ENCODE results near the gene RXRA. TPM values are rescaled to one million over a fixed set of nuclear protein-coding genes. Genes with fewer than 3 reads are reported as not detected.

RXRA gene
- total and polyA plus RNA-seq, 5 donors from 2014 or later: 0.29 to 13.6 (median 1.4) TPM

DNA sequence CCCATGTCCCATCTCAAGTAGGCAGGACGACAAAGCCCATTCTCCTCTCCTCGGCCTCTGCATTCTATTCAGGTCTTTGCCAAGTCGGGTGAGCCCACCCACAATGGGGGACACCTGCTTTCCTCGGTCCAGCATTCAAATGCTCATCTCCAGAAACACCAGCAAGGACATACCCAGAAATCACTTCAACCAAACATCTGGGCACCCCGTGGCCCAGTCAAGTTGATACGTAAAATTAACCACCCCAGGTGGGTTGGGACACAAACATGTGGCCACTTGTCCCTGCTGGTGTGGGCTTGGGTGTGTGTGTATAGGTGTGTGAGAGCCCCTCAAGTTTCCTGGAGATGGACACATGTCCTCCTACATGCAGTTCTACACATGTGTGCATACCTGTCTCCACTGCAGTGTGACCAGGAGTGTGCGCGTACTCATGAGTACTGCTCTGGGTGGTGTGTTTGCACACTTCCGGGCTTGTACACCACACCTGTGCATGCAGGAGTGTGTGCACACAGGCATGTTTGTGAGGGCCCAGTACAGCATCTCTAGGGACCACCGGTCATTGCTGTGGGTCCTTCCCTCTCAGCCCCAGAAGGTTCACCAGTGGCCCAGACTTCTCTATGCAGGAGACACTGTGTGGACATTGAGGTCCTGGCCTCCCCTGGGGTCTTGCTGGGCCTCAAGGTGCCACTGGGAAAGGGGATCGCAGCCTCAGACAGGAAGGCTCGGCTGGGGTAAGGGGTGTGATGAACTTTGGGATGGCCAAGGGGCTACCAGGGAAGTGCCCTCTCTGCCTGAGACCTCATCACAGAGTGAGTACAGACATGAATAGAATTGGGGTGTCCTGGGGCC, 35.4 kb upstream of the RXRA start:
- H3K27ac Mint-ChIP-seq: no peak overlapping the region
- no peaks in the 10 kb centered on the region for H3K27me3 ChIP-seq (ENCODE audit: control insufficient read depth, insufficient read depth, low read length)
- no peaks in the 10 kb centered on the region for H3K36me3 Mint-ChIP-seq
- no peaks in the 10 kb centered on the region for H3K9me3 ChIP-seq (ENCODE audit: control insufficient read depth in 2 of 2, low read length in 2 of 2)
- H3K9me3 Mint-ChIP-seq: peaks cover 0 to 2% (median 0%) of the 10 kb centered on the region in 7 donors
- no peak for ATAC-seq (ENCODE audit: low read depth in 2 of 2)
- H3K4me1 Mint-ChIP-seq: peaks cover 0 to 5% (median 0%) of the 10 kb centered on the region in 4 donors
- H3K4me1 ChIP-seq (ENCODE audit: control insufficient read depth, insufficient read depth, low read length, poor library complexity, severe bottlenecking): no peaks in the 10 kb centered on the region
- H3K27ac ChIP-seq (ENCODE audit: insufficient read depth, low read length, poor library complexity, severe bottlenecking): no peak overlapping the region
- no peak for DNase-seq
- no peak overlapping the region for H3K4me3 ChIP-seq (ENCODE audit: low read depth, low read length)
- H3K4me3 Mint-ChIP-seq: no peak overlapping the region
- H3K27me3 Mint-ChIP-seq: peaks cover 2% of the 10 kb centered on the region
- H3K36me3 ChIP-seq (ENCODE audit: control insufficient read depth, insufficient read depth, low read length): no peaks in the 10 kb centered on the region

DNA sequence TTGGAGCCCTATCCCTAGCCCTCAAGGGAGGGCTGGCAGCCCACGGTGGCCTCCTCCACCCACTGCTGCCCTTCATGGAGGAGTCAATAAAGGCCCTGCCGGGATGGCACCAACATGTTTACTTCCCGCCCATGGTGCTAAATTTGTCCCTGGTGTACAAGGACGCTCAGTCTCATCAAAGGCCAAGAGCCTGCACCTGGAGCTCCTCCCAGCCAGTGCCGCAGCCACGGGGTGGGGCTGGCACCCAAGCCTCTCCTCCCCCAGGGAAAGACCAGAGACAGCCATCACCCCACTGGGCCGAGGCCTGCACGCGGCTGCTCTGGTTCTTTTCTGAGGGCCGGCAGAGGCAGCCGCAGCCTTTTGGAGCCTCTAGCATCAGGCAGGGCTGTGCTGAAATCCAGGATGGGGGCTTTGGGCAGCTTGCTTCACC, 34.8 kb upstream of the RXRA start:
- Mint-ChIP-seq H3K27ac (no peak overlapping the region), H3K4me1 (peaks cover 0 to 5% (median 0%) of the 10 kb centered on the region in 4 donors), H3K27me3 (peaks cover 6% of the 10 kb centered on the region), H3K9me3 (peaks cover 0 to 5% (median 0%) of the 10 kb centered on the region in 7 donors), H3K4me3 (no peak overlapping the region), H3K36me3 (no peaks in the 10 kb centered on the region)
- no peaks in the 10 kb centered on the region for H3K9me3 ChIP-seq (ENCODE audit: control insufficient read depth in 2 of 2, low read length in 2 of 2)
- no peaks in the 10 kb centered on the region for H3K4me1 ChIP-seq (ENCODE audit: control insufficient read depth, insufficient read depth, low read length, poor library complexity, severe bottlenecking)
- no peak overlapping the region for H3K27ac ChIP-seq (ENCODE audit: insufficient read depth, low read length, poor library complexity, severe bottlenecking)
- no peak for DNase-seq
- H3K4me3 ChIP-seq (ENCODE audit: low read depth, low read length): no peak overlapping the region
- H3K27me3 ChIP-seq (ENCODE audit: control insufficient read depth, insufficient read depth, low read length): no peaks in the 10 kb centered on the region
- no peak for ATAC-seq (ENCODE audit: low read depth in 2 of 2)
- H3K36me3 ChIP-seq (ENCODE audit: control insufficient read depth, insufficient read depth, low read length): no peaks in the 10 kb centered on the region

DNA sequence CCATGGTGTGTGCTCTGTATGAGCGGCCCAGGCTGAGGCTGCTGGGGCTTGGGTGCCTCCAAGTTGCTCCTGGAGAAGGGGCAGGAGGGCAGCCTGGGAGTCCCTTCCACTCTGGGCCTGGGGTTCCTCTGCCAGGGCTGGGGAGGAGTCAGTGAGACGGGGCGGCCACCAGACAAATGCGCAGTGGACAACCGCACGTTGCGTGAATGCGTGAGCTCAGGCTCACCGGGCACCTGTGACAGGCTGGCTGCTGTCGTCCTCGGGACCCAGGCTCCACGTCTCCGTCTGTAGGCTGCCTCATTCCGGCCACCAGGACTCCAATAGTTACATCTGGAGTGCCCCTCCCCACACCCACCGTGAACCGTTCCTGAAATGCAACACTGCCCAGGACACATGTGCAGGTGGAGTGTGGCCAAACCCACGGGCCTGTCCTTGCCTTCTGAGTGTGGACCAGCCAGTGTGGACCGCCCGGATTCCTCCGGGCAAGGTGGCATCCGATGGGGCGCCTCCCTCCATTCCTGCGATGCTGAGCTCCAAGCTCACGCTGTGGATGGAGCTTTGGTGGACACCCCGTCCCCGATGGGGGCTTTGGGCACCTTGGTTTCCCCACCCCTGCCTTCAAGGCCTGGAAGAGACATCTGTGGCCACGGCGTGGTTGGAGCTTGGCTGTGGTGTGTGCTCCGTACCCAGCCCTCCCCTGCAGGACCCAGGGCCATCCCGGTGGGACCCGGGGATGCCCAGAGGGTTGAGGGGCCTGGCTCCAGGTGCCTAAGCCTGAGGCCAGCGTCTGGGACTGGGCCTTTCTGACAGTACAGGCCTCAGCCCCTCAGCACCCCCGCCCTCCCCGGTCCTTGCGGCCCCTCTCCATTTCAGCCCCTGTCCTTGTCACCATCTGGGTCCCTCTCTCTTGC, 34.0 kb upstream of the RXRA start:
- Mint-ChIP-seq H3K27ac (no peak overlapping the region), H3K27me3 (peaks cover 6% of the 10 kb centered on the region), H3K9me3 (peaks cover 0 to 5% (median 0%) of the 10 kb centered on the region in 7 donors), H3K4me3 (no peak overlapping the region), H3K36me3 (no peaks in the 10 kb centered on the region), H3K4me1 (peaks cover 0 to 5% (median 0%) of the 10 kb centered on the region in 4 donors)
- Histone ChIP-seq H3K4me3 (ENCODE audit: low read depth, low read length) (no peak overlapping the region), H3K27ac (ENCODE audit: insufficient read depth, low read length, poor library complexity, severe bottlenecking) (no peak overlapping the region), H3K4me1 (ENCODE audit: control insufficient read depth, insufficient read depth, low read length, poor library complexity, severe bottlenecking) (no peaks in the 10 kb centered on the region), H3K9me3 (ENCODE audit: control insufficient read depth in 2 of 2, low read length in 2 of 2) (no peaks in the 10 kb centered on the region), H3K36me3 (ENCODE audit: control insufficient read depth, insufficient read depth, low read length) (no peaks in the 10 kb centered on the region), H3K27me3 (ENCODE audit: control insufficient read depth, insufficient read depth, low read length) (no peaks in the 10 kb centered on the region)
- no peak for DNase-seq
- no peak for ATAC-seq (ENCODE audit: low read depth in 2 of 2)

DNA sequence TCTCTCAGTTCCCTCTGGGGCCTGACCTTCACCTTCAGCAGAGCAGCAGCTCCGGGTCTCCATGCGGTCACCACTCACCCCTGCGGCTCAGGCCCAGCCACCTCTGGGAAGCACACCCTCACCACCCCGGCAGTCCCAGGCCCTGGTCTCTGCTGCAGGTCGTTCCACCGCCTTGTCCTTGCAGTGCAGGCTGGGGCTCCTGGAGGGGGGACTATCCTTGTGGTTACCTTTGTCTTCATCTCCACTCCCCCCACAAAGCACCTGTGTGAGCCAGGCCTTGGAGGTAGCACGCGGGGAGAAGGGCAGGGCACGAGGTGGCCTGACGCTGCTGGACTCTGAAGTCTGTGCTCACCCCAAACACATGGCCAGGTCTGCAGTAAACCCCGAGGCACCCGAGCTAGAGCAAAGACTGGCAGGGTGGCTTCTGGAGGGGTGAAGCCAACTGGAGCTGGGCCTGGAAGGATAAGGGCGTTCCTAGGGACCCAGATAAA, 33.2 kb upstream of the RXRA start:
- H3K4me1 Mint-ChIP-seq: peaks cover 0 to 5% (median 0%) of the 10 kb centered on the region in 4 donors
- peak overlapping the region in 1 of 4 donors; percentile 32 for H3K4me3 Mint-ChIP-seq
- Histone ChIP-seq H3K9me3 (ENCODE audit: control insufficient read depth in 2 of 2, low read length in 2 of 2) (no peaks in the 10 kb centered on the region), H3K4me1 (ENCODE audit: control insufficient read depth, insufficient read depth, low read length, poor library complexity, severe bottlenecking) (no peaks in the 10 kb centered on the region), H3K27ac (ENCODE audit: insufficient read depth, low read length, poor library complexity, severe bottlenecking) (no peak overlapping the region), H3K27me3 (ENCODE audit: control insufficient read depth, insufficient read depth, low read length) (no peaks in the 10 kb centered on the region), H3K4me3 (ENCODE audit: low read depth, low read length) (no peak overlapping the region), H3K36me3 (ENCODE audit: control insufficient read depth, insufficient read depth, low read length) (no peaks in the 10 kb centered on the region)
- no peak for DNase-seq
- H3K9me3 Mint-ChIP-seq: peaks cover 0 to 5% (median 0%) of the 10 kb centered on the region in 7 donors
- H3K36me3 Mint-ChIP-seq: no peaks in the 10 kb centered on the region
- no peak overlapping the region for H3K27ac Mint-ChIP-seq
- H3K27me3 Mint-ChIP-seq: peaks cover 6% of the 10 kb centered on the region
- ATAC-seq (ENCODE audit: low read depth in 2 of 2): no peak

DNA sequence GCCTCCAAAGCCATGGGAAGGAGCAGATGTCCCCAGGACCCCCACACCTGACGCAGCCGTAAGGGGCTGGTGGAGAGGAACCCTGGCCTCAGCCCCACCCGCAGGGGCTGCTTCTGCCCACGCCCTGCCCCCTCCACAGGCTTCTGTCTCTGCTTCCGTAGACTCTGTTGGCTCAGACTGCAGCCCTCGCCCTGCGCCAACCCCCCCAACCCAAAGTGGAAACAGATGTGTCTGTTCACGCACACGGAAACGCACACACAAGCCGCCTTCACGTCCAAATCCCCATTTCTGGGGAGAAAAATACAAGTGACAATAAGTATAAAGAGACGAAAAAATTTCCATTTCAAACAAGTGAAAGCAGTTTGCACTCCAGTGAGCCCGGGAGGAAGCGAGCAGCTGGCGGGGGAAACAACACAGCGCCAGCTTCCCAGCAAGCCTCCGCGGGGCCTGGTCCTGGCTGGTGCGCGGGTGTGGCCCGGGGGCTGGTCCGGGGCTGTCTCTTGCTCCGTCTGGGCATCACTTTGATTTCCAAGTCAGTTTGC, 32.6 kb upstream of the RXRA start:
- ATAC-seq (ENCODE audit: low read depth in 2 of 2) (no peak), DNase-seq (no peak)
- peaks cover 0 to 5% (median 0%) of the 10 kb centered on the region in 4 donors for H3K4me1 Mint-ChIP-seq
- H3K4me3 Mint-ChIP-seq: peak overlapping the region in 2 of 4 donors; percentile 8 to 66
- no peaks in the 10 kb centered on the region for H3K9me3 ChIP-seq (ENCODE audit: control insufficient read depth in 2 of 2, low read length in 2 of 2)
- H3K36me3 Mint-ChIP-seq: no peaks in the 10 kb centered on the region
- peaks cover 6% of the 10 kb centered on the region for H3K27me3 Mint-ChIP-seq
- H3K4me1 ChIP-seq (ENCODE audit: control insufficient read depth, insufficient read depth, low read length, poor library complexity, severe bottlenecking): no peaks in the 10 kb centered on the region
- no peaks in the 10 kb centered on the region for H3K36me3 ChIP-seq (ENCODE audit: control insufficient read depth, insufficient read depth, low read length)
- no peak overlapping the region for H3K27ac ChIP-seq (ENCODE audit: insufficient read depth, low read length, poor library complexity, severe bottlenecking)
- H3K9me3 Mint-ChIP-seq: peaks cover 0 to 5% (median 0%) of the 10 kb centered on the region in 7 donors
- H3K27ac Mint-ChIP-seq: no peak overlapping the region
- no peak overlapping the region for H3K4me3 ChIP-seq (ENCODE audit: low read depth, low read length)
- no peaks in the 10 kb centered on the region for H3K27me3 ChIP-seq (ENCODE audit: control insufficient read depth, insufficient read depth, low read length)

DNA sequence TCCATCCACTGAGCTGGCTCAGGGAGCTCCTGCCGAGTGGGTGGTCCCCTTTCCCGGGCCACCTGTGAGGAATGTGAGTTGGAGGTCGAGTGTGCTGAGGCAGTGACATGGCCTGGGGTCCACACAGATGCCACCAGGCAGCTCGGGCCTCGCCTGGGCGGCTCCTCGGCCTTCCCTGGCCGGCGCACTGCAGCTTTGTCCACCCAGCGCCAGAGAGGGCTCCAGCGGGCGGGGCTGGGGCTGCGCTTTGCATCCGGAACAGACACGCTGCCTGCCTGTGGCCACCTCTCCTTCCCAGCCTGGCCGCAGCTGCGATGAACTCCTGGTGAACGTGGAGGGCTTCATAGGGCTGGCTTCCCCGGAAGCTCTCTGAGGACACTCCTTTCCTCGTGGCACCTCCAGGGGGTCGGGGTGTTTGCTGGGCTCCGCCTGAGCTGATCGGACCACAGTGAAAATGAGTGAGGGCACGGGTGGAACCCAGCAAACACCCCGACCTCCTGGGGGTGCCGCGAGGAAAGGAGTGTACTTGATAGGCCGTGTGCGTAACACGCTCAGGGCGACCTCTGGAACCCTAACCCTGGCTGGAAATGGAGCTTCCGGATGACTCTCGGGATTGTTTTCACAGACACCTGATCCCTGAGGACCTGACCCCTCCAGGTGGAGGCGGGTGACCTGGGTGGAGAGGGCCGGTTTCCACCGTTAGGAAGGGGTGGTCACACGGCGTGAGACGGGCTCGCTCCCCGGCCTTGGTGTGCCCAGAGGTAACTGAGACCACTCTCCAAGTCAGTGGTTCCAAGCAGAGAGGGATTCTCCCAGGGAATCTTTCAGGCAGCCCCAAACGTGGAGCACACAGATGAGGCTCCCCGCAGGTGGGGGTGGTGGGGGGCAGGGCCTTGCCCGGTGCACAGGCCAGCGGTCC, 31.8 kb upstream of the RXRA start:
- H3K36me3 ChIP-seq (ENCODE audit: control insufficient read depth, insufficient read depth, low read length): no peaks in the 10 kb centered on the region
- H3K27me3 ChIP-seq (ENCODE audit: control insufficient read depth, insufficient read depth, low read length): no peaks in the 10 kb centered on the region
- Mint-ChIP-seq H3K9me3 (peaks cover 0 to 5% (median 0%) of the 10 kb centered on the region in 7 donors), H3K4me1 (peaks cover 0 to 5% (median 0%) of the 10 kb centered on the region in 4 donors), H3K27ac (no peak overlapping the region), H3K4me3 (no peak overlapping the region), H3K27me3 (peaks cover 6% of the 10 kb centered on the region), H3K36me3 (no peaks in the 10 kb centered on the region)
- no peak overlapping the region for H3K4me3 ChIP-seq (ENCODE audit: low read depth, low read length)
- no peaks in the 10 kb centered on the region for H3K9me3 ChIP-seq (ENCODE audit: control insufficient read depth in 2 of 2, low read length in 2 of 2)
- H3K27ac ChIP-seq (ENCODE audit: insufficient read depth, low read length, poor library complexity, severe bottlenecking): no peak overlapping the region
- H3K4me1 ChIP-seq (ENCODE audit: control insufficient read depth, insufficient read depth, low read length, poor library complexity, severe bottlenecking): no peaks in the 10 kb centered on the region
- no peak for DNase-seq
- ATAC-seq (ENCODE audit: low read depth in 2 of 2): no peak

Data from CD4-positive, CD25-positive, alpha-beta regulatory T cell (primary cell).